Left kidney (tissue), 2 donors: ENCODE measurements around the gene BCL2. TPM values are rescaled to one million over a fixed set of nuclear protein-coding genes. Genes with fewer than 3 reads are reported as not detected.

ENCODE experiments used
- DNase-seq: peaks from one replicate; pipeline ENCODE4 v3.0.0-alpha.2; 2013
- polyA plus RNA-seq: library from polyadenylated mRNA; unstranded; fragments of 120-200 nt; gene quantifications from one replicate; pipeline ENCODE4 v1.2.1, GENCODE V29; 2013; ENCODE audit not compliant: insufficient read length

Gene BCL2
- polyA plus RNA-seq, 1 donor: 25.2 TPM

GRCh38 chr18:63158012-63158631 is 161.4 kb downstream of the BCL2 start:
- no peak for DNase-seq

GRCh38 chr18:63157293-63158011 is 162.1 kb downstream of the BCL2 start:
- no peak for DNase-seq

GRCh38 chr18:63155910-63156773 is 163.4 kb downstream of the BCL2 start:
- no peak for DNase-seq

GRCh38 chr18:63155169-63155852 is 164.3 kb downstream of the BCL2 start:
- peak; percentile 76 for DNase-seq

GRCh38 chr18:63154350-63155152 is 165.0 kb downstream of the BCL2 start:
- DNase-seq: no peak

- no peak for DNase-seq
Observed at GRCh38 chr18:63152791-63153190, 166.8 kb downstream of the BCL2 start.

GRCh38 chr18:63152096-63152495 is 167.5 kb downstream of the BCL2 start:
- no peak for DNase-seq

- no peak for DNase-seq
Observed at GRCh38 chr18:63151539-63151938, 168.0 kb downstream of the BCL2 start.

- no peak for DNase-seq
Observed at GRCh38 chr18:63150942-63151421, 168.6 kb downstream of the BCL2 start.

GRCh38 chr18:63150326-63150725 is 169.2 kb downstream of the BCL2 start:
- no peak for DNase-seq

GRCh38 chr18:63149302-63149587 is 170.3 kb downstream of the BCL2 start:
- no peak for DNase-seq

GRCh38 chr18:63148449-63149301 is 170.9 kb downstream of the BCL2 start:
- no peak for DNase-seq

GRCh38 chr18:63147973-63148372 is 171.6 kb downstream of the BCL2 start:
- no peak for DNase-seq

- no peak for DNase-seq
Observed at GRCh38 chr18:63146828-63147409, 172.7 kb downstream of the BCL2 start.

- no peak for DNase-seq
Observed at GRCh38 chr18:63145851-63146555, 173.6 kb downstream of the BCL2 start.

- DNase-seq: no peak
Observed at GRCh38 chr18:63145166-63145850, 174.3 kb downstream of the BCL2 start.

- DNase-seq: no peak
Observed at GRCh38 chr18:63144748-63145147, 174.8 kb downstream of the BCL2 start.

GRCh38 chr18:63143330-63143771 is 176.2 kb downstream of the BCL2 start:
- no peak for DNase-seq
